ENCODE measurements around the gene ATP9A.
"Not testable (repeated sequence)": the region's sequence is repeated elsewhere in the genome, so short reads cannot be mapped to it uniquely, and the experiment has no call there.

The ATP9A gene

GRCh38 chr20:51767867-51768758, at the start of gene ATP9A:
Gene ATP9A, minus strand, starts transcription at chr20:51768390. Its CDS starts 21 bp downstream, at chr20:51768369.
- no peak for DNase-seq

DNA sequence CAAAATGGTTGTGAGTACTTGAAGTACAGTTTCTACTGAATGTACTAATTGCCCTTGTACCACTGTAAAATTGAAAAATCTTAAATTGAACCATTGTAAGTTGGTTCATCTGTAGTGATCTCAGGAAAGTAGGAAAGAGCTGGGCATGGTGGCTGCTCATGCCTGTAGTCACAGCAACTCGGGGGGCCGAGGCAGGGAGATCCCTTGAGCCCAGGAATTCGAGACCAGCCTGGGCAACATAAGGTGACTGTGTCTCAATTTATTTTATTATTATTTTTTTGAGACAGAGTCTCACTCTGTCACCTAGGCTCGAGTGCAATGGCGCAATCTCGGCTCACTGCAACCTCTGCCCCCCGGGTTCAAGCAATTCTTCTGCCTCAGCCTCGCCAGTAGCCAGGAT, 48.7 kb upstream of the ATP9A start:
- DNase-seq: not testable (repeated sequence)

DNA sequence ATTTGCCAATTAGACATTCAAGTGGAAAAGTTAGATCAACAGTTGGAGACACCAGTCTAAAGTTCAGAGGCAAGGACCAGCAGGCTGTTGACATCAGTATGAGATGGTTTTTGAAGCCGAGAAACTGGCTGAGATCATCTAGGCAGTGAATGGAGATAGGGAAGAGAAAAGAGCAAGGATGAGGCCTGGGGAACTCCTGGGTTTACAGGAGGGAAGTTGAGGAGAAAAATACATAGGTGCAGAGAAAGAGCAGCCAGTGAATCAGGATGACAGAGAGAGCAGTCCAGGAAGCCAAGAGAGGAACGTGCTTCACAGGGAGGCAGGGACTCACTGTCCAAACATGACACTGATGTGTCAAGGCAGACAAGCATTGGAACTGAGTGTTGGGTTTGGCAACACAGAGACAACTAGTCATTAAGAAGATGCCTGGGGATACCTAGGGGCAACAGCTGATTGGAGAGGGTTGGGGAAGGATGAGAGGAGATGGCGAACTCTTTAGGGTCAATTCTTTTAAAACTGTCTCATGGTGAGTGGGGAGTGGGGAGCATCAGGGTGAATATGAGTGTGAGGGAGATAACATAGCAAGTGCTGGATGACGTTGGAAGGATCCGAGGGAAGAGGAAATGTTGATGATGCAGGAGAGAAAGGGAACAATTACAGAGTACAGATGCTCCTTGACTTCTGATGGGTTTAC, 47.3 kb upstream of the ATP9A start:
- no peak for DNase-seq

DNA sequence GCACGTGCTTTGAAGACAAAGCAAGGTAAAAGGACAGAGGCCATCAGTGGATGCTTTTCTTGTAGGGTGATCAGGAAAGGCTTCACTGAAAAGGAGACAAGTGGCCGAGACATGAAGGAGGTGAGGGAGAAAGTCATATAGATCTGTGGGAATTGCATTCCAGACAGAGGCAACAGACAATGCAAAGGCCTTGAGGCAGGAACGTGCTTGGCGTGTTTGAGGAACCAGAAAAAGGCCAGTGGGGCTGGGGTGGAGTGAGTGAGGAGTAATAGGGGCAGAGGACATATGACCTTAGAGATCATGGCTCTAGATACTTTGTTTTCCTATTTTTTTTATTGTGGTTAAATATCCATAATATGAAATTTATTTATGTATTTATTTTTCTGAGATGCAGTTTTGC, 44.7 kb upstream of the ATP9A start:
- no peak for DNase-seq

DNA sequence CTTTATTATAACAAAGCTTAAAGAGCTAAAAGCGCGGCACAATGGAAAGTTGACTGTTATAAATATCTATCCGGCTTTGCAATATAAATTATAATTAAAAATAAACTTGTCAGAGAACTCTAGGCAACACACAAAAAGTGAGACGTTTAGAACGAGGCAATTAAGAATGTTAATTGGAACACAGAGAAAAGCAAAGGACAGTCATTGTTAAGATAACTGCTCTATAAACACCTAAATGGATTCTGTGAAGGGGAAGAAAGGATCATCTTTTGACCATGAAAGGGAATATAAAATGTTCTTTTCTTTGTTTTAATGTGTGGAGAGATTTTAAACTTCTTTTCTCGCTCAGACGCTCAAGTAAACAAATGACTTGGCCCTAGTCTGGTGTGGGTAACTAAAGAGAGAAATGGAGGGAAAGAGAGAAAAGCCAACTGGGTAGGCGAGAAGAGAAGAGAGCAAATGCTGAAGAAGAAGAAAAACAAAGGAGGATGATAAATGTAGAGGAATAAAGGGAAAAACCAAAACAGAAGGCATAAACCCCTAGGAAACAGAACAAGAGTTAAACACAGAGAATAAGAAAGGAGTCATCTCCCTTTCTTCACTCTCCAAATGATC, 43.4 kb upstream of the ATP9A start:
- no peak for DNase-seq

GRCh38 chr20:51811042-51811355, 42.8 kb upstream of the ATP9A start:
- no peak for DNase-seq

DNA sequence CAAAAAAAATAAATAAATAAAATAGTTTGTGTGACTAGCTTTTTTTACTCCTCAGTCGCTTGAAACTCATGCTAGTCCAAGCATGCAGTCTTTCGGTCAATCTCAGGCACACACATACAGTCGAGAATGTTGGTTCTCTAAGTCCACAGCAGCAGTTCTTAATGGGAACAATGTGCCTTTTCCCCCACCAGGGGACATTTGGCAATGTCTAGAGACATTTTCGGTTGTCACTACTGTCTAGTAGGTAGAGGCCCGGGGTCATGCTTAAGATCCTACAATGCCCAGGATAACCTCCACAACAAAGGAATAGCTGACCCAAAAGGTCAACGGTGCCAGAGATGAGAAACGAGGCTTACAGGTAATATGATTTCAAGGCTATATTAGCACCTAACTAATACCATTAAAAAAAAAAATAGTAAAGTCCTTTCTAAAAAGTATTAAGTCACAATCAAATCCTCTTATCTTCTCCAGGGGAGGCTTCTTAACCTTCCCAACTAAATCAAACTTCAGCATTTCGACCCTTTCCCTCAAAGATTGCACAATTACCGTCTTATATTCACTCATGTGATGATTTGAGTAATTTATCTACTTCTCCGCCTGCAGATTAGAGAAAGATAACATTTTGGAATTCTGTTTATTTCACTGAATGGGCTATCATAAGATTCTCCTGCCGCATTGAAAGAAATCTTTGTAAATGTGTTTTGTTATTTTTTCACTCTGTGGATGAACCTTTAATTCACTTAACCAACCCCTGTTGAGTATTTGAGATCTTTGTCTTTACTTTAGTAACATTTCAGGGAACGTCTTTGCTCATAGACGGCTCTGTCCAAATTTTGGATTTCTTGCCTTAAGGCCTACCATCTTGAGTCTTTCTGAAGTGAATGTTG, 42.2 kb upstream of the ATP9A start:
- DNase-seq: no peak

DNA sequence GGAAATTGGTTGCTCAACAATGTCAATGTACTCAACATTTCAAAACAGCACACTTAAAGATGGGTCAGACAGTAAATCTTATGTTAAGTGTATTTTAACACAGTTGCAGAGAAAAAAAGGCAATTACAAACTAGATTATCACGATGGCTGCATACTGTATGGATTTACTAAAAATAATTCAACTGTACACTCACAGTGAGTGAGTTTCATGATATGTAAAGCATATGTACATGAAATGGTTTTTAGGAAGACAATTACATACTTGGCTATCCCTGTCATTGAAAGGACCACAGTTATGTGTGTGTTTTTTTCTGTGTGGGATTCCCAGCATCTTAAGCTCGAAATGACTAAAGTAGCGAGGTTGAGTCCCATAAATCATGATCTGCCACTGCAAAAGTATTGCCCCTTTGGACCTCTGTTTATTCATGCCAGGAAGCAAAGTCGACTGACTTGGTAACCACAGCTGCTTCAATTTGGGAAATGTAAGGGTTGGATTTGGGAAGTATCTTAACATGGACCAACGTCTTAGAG, 39.6 kb upstream of the ATP9A start:
- DNase-seq: no peak

GRCh38 chr20:51804754-51805153, 36.6 kb upstream of the ATP9A start:
- DNase-seq: no peak

GRCh38 chr20:51803148-51803854, 35.1 kb upstream of the ATP9A start:
- DNase-seq: no peak

GRCh38 chr20:51802170-51802751, 34.1 kb upstream of the ATP9A start, which contains the start of gene SALL4:
Gene SALL4, minus strand, starts transcription at chr20:51802521. Its CDS starts 113 bp downstream, at chr20:51802408.
- no peak for DNase-seq

- DNase-seq: no peak
Measured at GRCh38 chr20:51801823-51802123, 33.6 kb upstream of the ATP9A start.

- no peak for DNase-seq
Measured at GRCh38 chr20:51801122-51801822, 33.1 kb upstream of the ATP9A start.

DNA sequence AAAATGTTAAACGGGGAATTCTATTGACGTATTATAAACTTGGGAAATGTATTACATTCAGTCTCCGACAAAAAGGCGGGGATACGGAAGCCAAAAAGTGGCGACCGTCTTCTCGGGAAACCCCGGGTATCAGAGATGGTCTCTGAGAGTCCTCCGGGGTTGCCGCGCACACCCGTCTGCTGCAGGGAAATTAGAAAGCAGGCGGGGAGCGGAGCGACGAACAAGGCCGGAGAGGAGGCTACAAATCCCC, 32.6 kb upstream of the ATP9A start:
- no peak for DNase-seq

- peak; percentile 62 for DNase-seq
Measured at GRCh38 chr20:51800060-51800871, 32.1 kb upstream of the ATP9A start.

- DNase-seq: no peak
Measured at GRCh38 chr20:51799401-51799860, 31.2 kb upstream of the ATP9A start.

GRCh38 chr20:51797357-51798025, 29.3 kb upstream of the ATP9A start:
- no peak for DNase-seq

- no peak for DNase-seq
Measured at GRCh38 chr20:51796340-51796739, 28.1 kb upstream of the ATP9A start.

- DNase-seq: no peak
Measured at GRCh38 chr20:51792960-51793359, 24.8 kb upstream of the ATP9A start.

DNA sequence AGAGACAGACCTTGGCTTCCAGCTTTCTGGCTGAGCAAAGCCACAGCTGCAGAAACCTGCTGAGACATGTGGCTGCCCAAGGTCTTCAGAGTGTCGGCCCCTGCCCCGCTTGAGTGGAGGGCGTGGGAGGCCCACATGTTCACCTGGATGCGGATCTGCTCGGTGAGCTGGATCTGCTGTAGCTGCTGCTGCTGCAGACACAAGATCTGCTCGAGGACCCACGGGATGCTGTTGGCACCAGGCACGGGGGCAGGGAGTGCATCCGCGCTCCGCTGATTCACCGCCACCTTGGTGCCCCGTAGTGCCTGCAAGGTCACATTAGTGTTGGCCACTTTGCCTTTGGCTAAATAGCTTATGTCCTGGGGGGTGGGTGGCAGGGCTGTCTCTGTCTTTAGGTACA, 23.4 kb upstream of the ATP9A start:
- no peak for DNase-seq
